A549 (cell line): ENCODE measurements around the gene ADAM8. TPM values are rescaled to one million over a fixed set of nuclear protein-coding genes. Genes with fewer than 3 reads are reported as not detected.

Experiments
- ATAC-seq, 2 experiments: fragments of 200-7000 bp in 1 of 2; fragments of >200 bp in 1 of 2; cut with Nextera tagmentation in 1 of 2; cut with Tn5 transposase in 1 of 2; 3 replicates each; pipeline versions ENCODE4 v1.8.0 to v1.9.1; 2018 to 2020; ENCODE audit warnings: mild to moderate bottlenecking in 1 of 2, moderate library complexity in 1 of 2
- CTCF ChIA-PET: fragments of 300-600 bp; sonication (Branson Sonifier 250); formaldehyde crosslinking; extraction: SDS; loops from one replicate; lab custom pipeline; 2021; ENCODE audit warnings: antibody characterized with exemption, inconsistent platforms; lab: Yijun Ruan, JAX
- POLR2A ChIA-PET: fragments of 350-600 bp; formaldehyde crosslinking; extraction: SDS; loops from one replicate; lab custom pipeline; 2021; ENCODE audit warnings: antibody characterized with exemption, inconsistent platforms; lab: Yijun Ruan, JAX
- DNase-seq, 2 experiments: peaks; one replicate each; pipeline versions ENCODE4 v3.0.0 to v3.0.0-alpha.2; 2011 to 2016; ENCODE audit warnings: low read depth in 1 of 2, low spot score in 1 of 2
- FAIRE-seq: peaks from 2 replicates; lab custom pipeline; 2011; peaks lifted over from hg19 to GRCh38; lab: Jason Lieb, UNC
- H3K27ac ChIP-seq, 2 experiments: fragments of >200 bp; sonication (Bioruptor Twin); formaldehyde crosslinking; 3 replicates each; pipeline ENCODE4 v1.5.1; 2016 to 2017
- H3K4me1 ChIP-seq: fragments of >200 bp; sonication (Bioruptor Twin); formaldehyde crosslinking; 3 replicates; pipeline ENCODE4 v1.6.1; 2016
- H3K4me2 ChIP-seq: fragments of >200 bp; sonication (Bioruptor Twin); formaldehyde crosslinking; 3 replicates; pipeline ENCODE4 v1.6.1; 2016
- H3K4me3 ChIP-seq: fragments of >200 bp; sonication (Bioruptor Twin); formaldehyde crosslinking; 3 replicates; pipeline ENCODE4 v1.5.1; 2016
- H3K9me3 ChIP-seq: fragments of >200 bp; sonication (Bioruptor Twin); formaldehyde crosslinking; 3 replicates; pipeline ENCODE4 v1.6.1; 2016
- BCL3 ChIP-seq: fragments of >200 bp; sonication (Bioruptor Twin); formaldehyde crosslinking; IDR thresholded peaks from 3 replicates; pipeline ENCODE4 v1.6.1; 2016
- CBX8 ChIP-seq: fragments of 200-600 bp; sonication (generic); IDR thresholded peaks from 2 replicates; pipeline ENCODE4 v1.6.1; 2016
- CHD2 ChIP-seq: fragments of 150-350 bp; IDR thresholded peaks from 2 replicates; pipeline ENCODE4 v1.6.1; 2014; ENCODE audit warnings: low read length; ENCODE audit not compliant: partially characterized antibody
- CTCF ChIP-seq: fragments of >200 bp; sonication (Bioruptor Twin); formaldehyde crosslinking; IDR thresholded peaks from 3 replicates; pipeline ENCODE4 v1.5.1; 2016
- EHF ChIP-seq: fragments of 250-450 bp; sonication (Bioruptor Pico); IDR thresholded peaks from 2 replicates; pipeline ENCODE4 v1.5.0; 2020; ENCODE audit warnings: mild to moderate bottlenecking
- EHMT2 ChIP-seq: fragments of 200-600 bp; sonication (generic); IDR thresholded peaks from 2 replicates; pipeline ENCODE4 v1.6.1; 2016; ENCODE audit warnings: antibody characterized with exemption, low read depth, mild to moderate bottlenecking, moderate library complexity
- FOXS1 ChIP-seq: fragments of 250-450 bp; sonication (Bioruptor Pico); IDR thresholded peaks from 2 replicates; pipeline ENCODE4 v1.5.0; 2020; ENCODE audit warnings: mild to moderate bottlenecking, moderate library complexity
- GATA3 ChIP-seq: IDR thresholded peaks from 2 replicates; pipeline ENCODE4 v1.6.1; 2012; ENCODE audit warnings: borderline replicate concordance
- HMGXB4 ChIP-seq: fragments of 250-450 bp; sonication (Bioruptor Pico); IDR thresholded peaks from 2 replicates; pipeline ENCODE4 v1.5.0; 2021; ENCODE audit warnings: mild to moderate bottlenecking, moderate library complexity, borderline replicate concordance
- HOXA7 ChIP-seq: fragments of 250-450 bp; sonication (Bioruptor Pico); IDR thresholded peaks from 2 replicates; pipeline ENCODE4 v1.5.0; 2020; ENCODE audit warnings: mild to moderate bottlenecking, moderate library complexity
- MAFK ChIP-seq: fragments of 450-650 bp; IDR thresholded peaks from 2 replicates; pipeline ENCODE4 v1.6.1; 2014; ENCODE audit not compliant: partially characterized antibody
- MYC ChIP-seq: IDR thresholded peaks from 2 replicates; pipeline ENCODE4 v1.6.1; 2012; ENCODE audit warnings: mild to moderate bottlenecking, inconsistent platforms, low read length, improper control_type of control experiment, borderline replicate concordance
- NFE2L2 ChIP-seq: fragments of 150-350 bp; conservative IDR thresholded peaks from 2 replicates; pipeline ENCODE4 v1.6.1; 2014; ENCODE audit warnings: low read length
- RARB ChIP-seq: fragments of 250-450 bp; sonication (Bioruptor Pico); IDR thresholded peaks from 2 replicates; pipeline ENCODE4 v1.8.0; 2021; ENCODE audit warnings: mild to moderate bottlenecking, moderate library complexity
- REST ChIP-seq: fragments of 200-600 bp; sonication (generic); IDR thresholded peaks from 2 replicates; pipeline ENCODE4 v1.6.1; 2016; ENCODE audit warnings: antibody characterized with exemption, mild to moderate bottlenecking, moderate library complexity
- RFX5 ChIP-seq: fragments of 450-650 bp; IDR thresholded peaks from 2 replicates; pipeline ENCODE4 v1.7.1; 2014; ENCODE audit warnings: antibody characterized with exemption, mild to moderate bottlenecking, moderate library complexity
- RNF2 ChIP-seq: fragments of 200-600 bp; sonication (generic); IDR thresholded peaks from 2 replicates; pipeline ENCODE4 v1.6.1; 2016; ENCODE audit warnings: low read depth, mild to moderate bottlenecking, antibody characterized with exemption, moderate library complexity, borderline replicate concordance
- SMC3 ChIP-seq: fragments of >200 bp; sonication (Bioruptor Twin); formaldehyde crosslinking; IDR thresholded peaks from 3 replicates; pipeline ENCODE4 v1.6.1; 2018; ENCODE audit warnings: inconsistent platforms
- SREBF2 ChIP-seq: fragments of 450-650 bp; IDR thresholded peaks from 2 replicates; pipeline ENCODE4 v1.6.1; 2014; ENCODE audit warnings: mild to moderate bottlenecking, moderate library complexity
- ZC3H11A ChIP-seq: fragments of 450-650 bp; IDR thresholded peaks from 2 replicates; pipeline ENCODE4 v1.6.1; 2014; ENCODE audit warnings: antibody characterized with exemption, mild to moderate bottlenecking
- ZSCAN20 ChIP-seq: fragments of 250-450 bp; sonication (Bioruptor Pico); IDR thresholded peaks from 2 replicates; pipeline ENCODE4 v1.8.0; 2022; ENCODE audit warnings: mild to moderate bottlenecking, moderate library complexity
- WGBS: methylation state at CpG from one replicate; pipeline ENCODE4 v1.1.6; 2017; ENCODE audit errors: missing lambda C conversion rate; 5-methylcytosine and 5-hydroxymethylcytosine counted together
- polyA plus RNA-seq, 4 experiments: library from polyadenylated mRNA; depleted of rRNA in 3 of 4; stranded (reverse); fragments of >200 nt; fragmentation: RNase III in 1 of 4; extraction: RNeasy Plus Mini Kit Qiagen cat#74134 plus additional on column Dnase treatment in 1 of 4; gene quantifications; 2 replicates in 3 of 4; 3 replicates in 1 of 4; pipeline ENCODE4 v1.2.3, GENCODE V29; 2011 to 2017

Gene ADAM8
- polyA plus RNA-seq, 2 of the 4 experiments (the other 2 are of a cell fraction) = 1.4 to 4.1 TPM

- no peak for ATAC-seq
- DNase-seq = no peak
- FAIRE-seq = no peak
- H3K27ac ChIP-seq = no peak overlapping the region
- TF ChIP-seq EHF = no peak
- no peak for TF ChIP-seq RARB (CRISPR knock-in tag)
- TF ChIP-seq CHD2 = no peak
- no peak for TF ChIP-seq BCL3
- no peak for TF ChIP-seq EHMT2
- TF ChIP-seq CTCF = no peak
- TF ChIP-seq ZSCAN20 (CRISPR knock-in tag) = no peak
- TF ChIP-seq CBX8 = no peak
- no peak for TF ChIP-seq REST
- TF ChIP-seq HMGXB4 = no peak
- no peak for TF ChIP-seq SREBF2
- no peak for TF ChIP-seq ZC3H11A
- TF ChIP-seq NFE2L2 = no peak
- TF ChIP-seq RFX5 = no peak
- TF ChIP-seq FOXS1 (CRISPR knock-in tag) = no peak
- no peak for TF ChIP-seq MYC
- TF ChIP-seq HOXA7 (CRISPR knock-in tag) = no peak
- no peak for TF ChIP-seq RNF2
- no peak for TF ChIP-seq SMC3
- H3K4me2 ChIP-seq = no peak overlapping the region
- WGBS = 90% methylated on average over 10 of the region's 10 CpGs
- ChIA-PET CTCF (interaction anchor here (1.7 kb wide), 1 partner anchor 18 kb away, joined by 6 read pairs; no protein-coding TSS in a partner anchor), POLR2A (no interaction called here)
- H3K9me3 ChIP-seq = no peaks in the 10 kb centered on the region
- peaks cover 17% of the 10 kb centered on the region for H3K4me1 ChIP-seq
- no peak overlapping the region for H3K4me3 ChIP-seq
Measured at GRCh38 chr10:133311570-133311969, 34.9 kb upstream of the ADAM8 start.

GRCh38 chr10:133310789-133311188 is 34.1 kb upstream of the ADAM8 start:
- H3K4me2 ChIP-seq = no peak overlapping the region
- peaks cover 17% of the 10 kb centered on the region for H3K4me1 ChIP-seq
- POLR2A ChIA-PET = no interaction called here
- TF ChIP-seq GATA3 = no peak
- TF ChIP-seq MAFK = peak; percentile 14
- FAIRE-seq (no peak), DNase-seq (no peak), ATAC-seq (no peak)
- H3K9me3 ChIP-seq = no peaks in the 10 kb centered on the region
- 90% methylated on average over 8 of the region's 8 CpGs for WGBS
- H3K27ac ChIP-seq = no peak overlapping the region
- no peak overlapping the region for H3K4me3 ChIP-seq
- CTCF ChIA-PET = interaction anchor here (1.2 to 1.8 kb wide), 3 partner anchors 7 to 19 kb away, joined by 5 to 6 read pairs (median 5); no protein-coding TSS in a partner anchor
